Smooth muscle cell of the brain vasculature (primary cell): ENCODE data around the gene CACNA1E.
"Not testable (repeated sequence)": the region's sequence is repeated elsewhere in the genome, so short reads cannot be mapped to it uniquely, and the experiment has no call there.

Source experiments
- DNase-seq: peaks from one replicate; pipeline ENCODE4 v3.0.0-alpha.2; 2012; ENCODE audit warnings: low read depth, low spot score

Gene CACNA1E

GRCh38 chr1:181516706-181517105 is 33.4 kb downstream of the CACNA1E start:
- no peak for DNase-seq

GRCh38 chr1:181517181-181517875 is 34.0 kb downstream of the CACNA1E start:
- no peak for DNase-seq

DNA sequence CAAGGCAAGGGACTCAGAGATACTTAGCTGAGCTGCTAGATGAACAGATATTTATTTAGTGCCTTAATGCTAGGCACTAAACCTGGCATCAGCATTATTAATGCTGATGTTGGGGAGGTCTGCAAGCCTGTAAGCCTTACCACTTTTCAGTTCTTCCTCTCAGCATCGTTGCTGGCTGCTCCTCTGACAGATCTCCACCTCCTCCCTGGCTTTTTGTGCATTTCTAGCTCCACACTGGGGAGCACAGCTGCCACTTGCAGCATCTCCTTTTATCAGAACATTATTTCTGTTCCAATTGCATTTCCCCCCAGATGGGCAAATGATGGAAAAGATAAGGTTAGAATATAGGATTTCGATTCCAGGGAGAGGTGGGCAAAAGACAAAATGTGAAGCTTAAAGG is 34.8 kb downstream of the CACNA1E start:
- no peak for DNase-seq

- DNase-seq: no peak
These were observed 39.5 kb downstream of the CACNA1E start for GRCh38 chr1:181522864-181523263.

GRCh38 chr1:181525104-181525721 is 41.9 kb downstream of the CACNA1E start:
- no peak for DNase-seq

GRCh38 chr1:181528241-181528640 is 44.9 kb downstream of the CACNA1E start:
- not testable (repeated sequence) for DNase-seq

DNA sequence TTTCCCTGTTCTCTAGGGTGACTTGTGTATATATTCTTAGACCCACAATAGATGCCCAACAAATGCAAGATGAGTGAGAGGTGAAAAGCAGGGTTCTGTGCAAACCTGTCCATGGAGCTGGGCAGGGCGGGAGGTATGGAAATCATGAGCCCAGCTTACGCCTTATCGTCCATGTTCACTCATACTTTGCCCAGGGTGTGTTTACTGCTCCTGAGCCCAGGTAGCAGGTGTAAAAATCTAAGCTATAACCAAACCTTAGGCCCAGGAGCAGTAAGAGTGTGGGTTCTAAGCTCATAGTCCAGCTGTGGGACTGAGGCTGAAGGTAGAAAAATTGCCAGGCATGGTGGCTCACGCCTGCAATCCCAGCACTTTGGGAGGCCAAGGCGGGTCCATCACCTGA is 48.1 kb downstream of the CACNA1E start:
- no peak for DNase-seq

GRCh38 chr1:181531951-181532600 is 48.8 kb downstream of the CACNA1E start:
- no peak for DNase-seq

DNA sequence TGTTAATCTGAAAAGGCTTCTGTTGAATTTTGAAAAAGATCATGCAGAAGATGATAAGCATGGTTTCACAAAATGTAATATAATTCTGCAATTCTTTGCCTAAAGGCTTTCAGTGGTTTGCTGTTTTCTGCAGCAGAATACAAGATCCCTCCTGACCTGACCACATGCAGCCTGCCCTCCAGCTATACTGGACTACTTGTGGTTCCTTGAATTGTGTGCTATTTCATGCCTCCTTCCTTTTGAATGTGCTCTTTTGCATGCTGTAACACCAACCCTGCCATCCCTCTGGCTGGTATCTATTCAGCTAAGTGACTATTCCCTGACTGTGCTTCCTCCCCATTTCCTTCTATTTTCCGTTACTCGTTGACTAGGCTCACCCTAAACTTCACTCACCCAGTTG is 55.5 kb downstream of the CACNA1E start:
- no peak for DNase-seq

DNA sequence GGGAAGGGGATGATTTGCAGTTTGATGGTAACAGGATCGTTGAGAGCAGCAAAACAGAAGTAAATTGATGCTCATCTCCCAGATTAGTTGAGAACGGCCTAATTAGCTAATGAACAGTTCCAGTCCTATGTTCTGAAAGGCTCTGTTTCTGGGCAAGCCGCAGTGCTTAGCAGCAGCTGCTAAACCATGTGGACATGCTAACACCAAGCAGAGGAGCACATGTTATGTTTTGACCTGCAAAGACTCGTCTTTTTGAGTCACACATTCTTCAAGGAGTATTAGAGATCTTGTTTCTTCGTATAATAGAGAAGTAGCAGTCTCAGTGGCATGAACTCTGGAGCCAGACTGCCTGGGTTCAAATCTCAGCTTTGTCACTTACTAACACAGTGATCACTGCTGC is 58.1 kb downstream of the CACNA1E start:
- no peak for DNase-seq

DNA sequence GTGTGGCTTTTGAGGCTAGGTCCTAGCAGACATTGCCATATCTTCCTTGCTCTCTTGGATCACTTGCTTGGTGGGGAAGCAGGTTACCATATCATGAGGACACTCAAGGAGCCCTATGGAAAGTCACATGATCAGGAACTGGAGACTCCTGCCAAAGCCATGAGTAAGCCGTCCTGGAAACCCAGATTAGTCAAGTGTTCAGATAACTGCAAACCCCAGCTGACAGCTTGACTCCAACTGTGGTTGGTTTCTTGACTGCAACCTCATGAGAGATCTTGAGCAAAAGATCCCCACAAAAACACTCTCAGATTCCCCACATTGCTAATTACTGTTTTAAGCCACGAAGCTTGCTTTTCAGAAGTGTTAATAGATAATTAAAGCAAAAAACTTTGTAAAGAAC is 58.6 kb downstream of the CACNA1E start:
- DNase-seq: no peak

DNA sequence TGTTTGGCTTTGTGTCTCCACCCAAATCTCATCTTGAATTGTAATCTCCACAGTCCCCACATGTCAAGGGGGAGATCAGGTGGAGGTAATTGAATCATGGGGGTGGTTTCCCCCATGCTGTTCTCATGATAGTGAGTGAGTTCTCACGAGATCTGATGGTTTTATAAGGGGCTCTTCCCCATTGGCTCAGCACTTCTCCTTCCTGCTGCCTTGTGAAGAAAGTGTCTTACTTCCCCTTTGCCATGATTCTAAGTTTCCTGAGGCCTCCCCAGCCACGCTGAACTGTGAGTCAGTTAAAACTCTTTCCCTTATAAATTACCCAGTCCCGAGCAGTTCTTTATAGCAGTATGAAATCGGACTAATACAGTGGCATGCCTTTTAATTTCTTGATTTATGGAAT is 59.1 kb downstream of the CACNA1E start:
- not testable (repeated sequence) for DNase-seq

- no peak for DNase-seq
These were observed 62.1 kb downstream of the CACNA1E start for GRCh38 chr1:181545395-181545794.

DNA sequence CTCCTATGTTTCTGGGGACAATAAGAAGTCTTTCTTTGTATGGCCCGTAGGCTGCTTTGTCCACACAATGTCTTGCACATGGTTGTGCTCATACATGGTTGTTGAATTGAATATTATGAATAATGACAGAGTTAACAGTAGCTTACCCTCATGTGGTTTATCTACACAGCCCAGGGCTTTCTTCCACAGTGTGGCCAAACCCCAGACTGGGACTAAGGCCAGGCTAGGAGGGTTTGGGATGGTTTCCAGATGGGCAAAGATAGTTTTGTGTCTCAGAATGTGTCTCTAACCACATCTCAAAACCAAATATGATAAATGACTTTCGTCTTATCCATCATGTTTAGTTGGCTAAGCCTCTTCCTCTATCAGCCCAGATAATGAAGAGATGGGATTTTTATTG is 65.2 kb downstream of the CACNA1E start:
- DNase-seq: no peak

GRCh38 chr1:181551249-181551648 is 67.9 kb downstream of the CACNA1E start:
- DNase-seq: no peak

DNA sequence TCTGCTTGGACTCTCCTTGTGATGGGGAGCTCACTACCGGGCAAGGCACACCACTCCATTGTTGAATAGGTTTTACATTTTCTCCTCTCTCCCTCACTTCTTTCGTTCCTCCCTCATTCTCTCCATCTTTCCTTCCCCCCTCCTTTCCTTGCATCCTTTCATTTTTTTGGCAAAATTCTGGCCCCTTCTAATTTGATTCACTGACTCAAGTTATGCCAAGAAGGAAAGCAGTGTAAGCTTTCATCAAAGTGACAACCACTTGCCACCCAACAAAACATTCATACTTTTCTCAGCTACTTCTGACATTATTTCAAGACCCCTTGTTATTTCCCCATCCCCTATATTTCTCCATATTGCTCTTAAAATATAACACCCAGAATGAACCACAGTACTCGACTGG is 68.4 kb downstream of the CACNA1E start:
- DNase-seq: no peak

- DNase-seq: no peak
These were observed 71.1 kb downstream of the CACNA1E start for GRCh38 chr1:181554465-181554864.

GRCh38 chr1:181556631-181557030 is 73.3 kb downstream of the CACNA1E start:
- DNase-seq: no peak

- no peak for DNase-seq
These were observed 74.0 kb downstream of the CACNA1E start for GRCh38 chr1:181557313-181557712.

DNA sequence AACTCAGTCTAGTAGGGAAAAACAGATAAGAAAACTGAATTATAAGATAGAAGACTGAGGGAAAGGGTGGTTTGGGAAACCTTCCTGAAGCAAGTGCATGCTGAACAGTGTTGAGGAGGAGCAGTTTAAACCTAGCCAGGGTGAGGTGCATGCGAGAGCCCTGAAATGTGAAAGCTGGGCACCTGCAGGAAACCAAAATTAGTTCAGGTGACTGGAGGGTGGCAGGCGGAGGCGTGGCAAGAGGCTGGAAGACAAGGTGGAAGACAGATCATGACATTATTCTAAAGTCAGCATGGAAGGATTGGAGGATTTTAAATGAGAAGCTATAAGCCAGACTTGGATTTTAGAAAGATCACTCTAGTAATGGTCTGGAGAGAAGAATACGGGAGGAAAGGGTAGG is 75.1 kb downstream of the CACNA1E start:
- no peak for DNase-seq

- no peak for DNase-seq
These were observed 75.8 kb downstream of the CACNA1E start for GRCh38 chr1:181559142-181559541.

GRCh38 chr1:181562395-181562794 is 79.1 kb downstream of the CACNA1E start:
- no peak for DNase-seq

GRCh38 chr1:181568736-181569135 is 85.4 kb downstream of the CACNA1E start:
- no peak for DNase-seq
